ENCODE results near the gene RPL22.
A peak's percentile ranks its signal among the peaks of the same experiment; 100 is the strongest.

RPL22 gene

GRCh38 chr1:6205849-6206519 lies 6.6 kb upstream of the RPL22 start, which contains the start of gene RNF207:
Gene RNF207, plus strand, starts transcription at chr1:6206119. Its CDS starts 417 bp downstream, at chr1:6206536.
- peaks cover 35% of the 10 kb centered on the region for H3K4me1 ChIP-seq (ENCODE audit: control insufficient read depth, insufficient read depth, low read depth, low read length)
- H3K23ac ChIP-seq (ENCODE audit: low read length in 2 of 2): no peak within 1 kb of the TSS
- no peak within 1 kb of the TSS for H2AK5ac ChIP-seq (ENCODE audit: low read length, severe bottlenecking)
- H3K27ac ChIP-seq (ENCODE audit: low read length, poor library complexity, severe bottlenecking): no peak within 1 kb of the TSS
- no peak within 1 kb of the TSS for H2AFZ ChIP-seq (ENCODE audit: low read depth, low read length)
- peak within 1 kb of the TSS; percentile 37 for H3K4me2 ChIP-seq (ENCODE audit: low read length, poor library complexity, severe bottlenecking)
- DNase-seq: peak; percentile 53
- peaks cover 0 to 20% of the 10 kb centered on the region in 2 experiments for H3K36me3 ChIP-seq (ENCODE audit: control insufficient read depth in 1 of 2, insufficient read depth in 2 of 2, low read depth in 1 of 2, low read length in 2 of 2)
- H3K4me3 ChIP-seq (ENCODE audit: insufficient read depth in 1 of 2, low read depth in 1 of 2, low read length in 2 of 2): peak within 1 kb of the TSS; percentile 43 to 72
- H3K14ac ChIP-seq (ENCODE audit: low read length in 2 of 2): no peak within 1 kb of the TSS
- peak within 1 kb of the TSS; percentile 1 to 24 for H2BK12ac ChIP-seq (ENCODE audit: low read length in 2 of 2)
- H3K4ac ChIP-seq (ENCODE audit: low read depth in 1 of 2, low read length in 2 of 2): peak within 1 kb of the TSS in 1 of 2 experiments; percentile 41
- no peaks in the 10 kb centered on the region for H3K9me3 ChIP-seq (ENCODE audit: control insufficient read depth, low read length)
- no peak within 1 kb of the TSS for H2BK5ac ChIP-seq (ENCODE audit: low read depth, low read length, poor library complexity, severe bottlenecking)
- H2BK15ac ChIP-seq (ENCODE audit: low read depth, poor library complexity, severe bottlenecking): peak within 1 kb of the TSS; percentile 77
- peak within 1 kb of the TSS; percentile 46 to 79 for H3K18ac ChIP-seq (ENCODE audit: low read depth in 1 of 2, low read length in 2 of 2)
- H3K79me1 ChIP-seq (replicated peaks; ENCODE audit: low read length, poor library complexity, severe bottlenecking): no peaks in the 10 kb centered on the region
- peak within 1 kb of the TSS; percentile 48 for H4K91ac ChIP-seq (ENCODE audit: low read length)
- 11% methylated on average over 45 of the region's 66 CpGs for WGBS
- H3K9ac ChIP-seq (ENCODE audit: low read length): peak within 1 kb of the TSS; percentile 83
- H3K27me3 ChIP-seq (ENCODE audit: control insufficient read depth in 1 of 2, insufficient read depth in 1 of 2, low read length in 2 of 2): peaks cover 0 to 19% of the 10 kb centered on the region in 2 experiments
- peak within 1 kb of the TSS; percentile 82 for H4K8ac ChIP-seq (ENCODE audit: low read length)
- no peak within 1 kb of the TSS for H2BK120ac ChIP-seq (ENCODE audit: low read depth, low read length)

DNA sequence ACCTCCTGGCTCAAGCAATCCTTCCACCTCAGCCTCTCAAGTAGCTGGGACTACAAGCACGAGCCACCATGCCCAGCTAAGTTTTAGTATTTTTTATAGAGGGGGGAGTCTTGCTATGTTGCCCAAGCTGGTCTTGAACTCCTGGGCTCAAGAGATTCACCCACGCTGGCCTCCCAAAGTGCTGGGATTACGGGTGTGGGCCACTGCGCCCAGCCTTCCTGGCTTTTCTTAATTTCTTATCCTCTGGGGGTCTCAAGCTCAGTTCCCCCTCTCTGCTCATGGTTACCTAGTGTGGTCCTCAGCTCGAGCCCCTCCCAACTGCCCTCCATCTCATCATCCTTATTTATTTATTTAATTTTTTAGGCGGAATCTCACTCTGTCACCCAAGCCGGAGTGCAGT lies 2.9 kb upstream of the RPL22 start:
- Histone ChIP-seq H3K27ac (ENCODE audit: low read length, poor library complexity, severe bottlenecking) (no peak overlapping the region), H3K4me1 (ENCODE audit: control insufficient read depth, insufficient read depth, low read depth, low read length) (peaks cover 29% of the 10 kb centered on the region), H3K4me2 (ENCODE audit: low read length, poor library complexity, severe bottlenecking) (no peak overlapping the region), H2AK5ac (ENCODE audit: low read length, severe bottlenecking) (no peak overlapping the region), H4K8ac (ENCODE audit: low read length) (no peak overlapping the region), H4K91ac (ENCODE audit: low read length) (no peak overlapping the region), H3K27me3 (ENCODE audit: control insufficient read depth in 1 of 2, insufficient read depth in 1 of 2, low read length in 2 of 2) (peaks cover 0 to 7% of the 10 kb centered on the region in 2 experiments), H3K23ac (ENCODE audit: low read length in 2 of 2) (no peak overlapping the region), H2BK120ac (ENCODE audit: low read depth, low read length) (no peak overlapping the region), H3K18ac (ENCODE audit: low read depth in 1 of 2, low read length in 2 of 2) (no peak overlapping the region), H3K4ac (ENCODE audit: low read depth in 1 of 2, low read length in 2 of 2) (no peak overlapping the region), H3K79me1 (replicated peaks; ENCODE audit: low read length, poor library complexity, severe bottlenecking) (no peaks in the 10 kb centered on the region), H2BK5ac (ENCODE audit: low read depth, low read length, poor library complexity, severe bottlenecking) (no peak overlapping the region), H3K9ac (ENCODE audit: low read length) (no peak overlapping the region), H3K36me3 (ENCODE audit: control insufficient read depth in 1 of 2, insufficient read depth in 2 of 2, low read depth in 1 of 2, low read length in 2 of 2) (peaks cover 3 to 7% of the 10 kb centered on the region in 2 experiments), H2BK15ac (ENCODE audit: low read depth, poor library complexity, severe bottlenecking) (no peak overlapping the region), H2BK12ac (ENCODE audit: low read length in 2 of 2) (no peak overlapping the region), H3K14ac (ENCODE audit: low read length in 2 of 2) (no peak overlapping the region), H3K4me3 (ENCODE audit: insufficient read depth in 1 of 2, low read depth in 1 of 2, low read length in 2 of 2) (no peak overlapping the region), H3K9me3 (ENCODE audit: control insufficient read depth, low read length) (no peaks in the 10 kb centered on the region), H2AFZ (ENCODE audit: low read depth, low read length) (no peak overlapping the region)
- no peak for DNase-seq
- 87% methylated on average over 6 of the region's 7 CpGs for WGBS

DNA sequence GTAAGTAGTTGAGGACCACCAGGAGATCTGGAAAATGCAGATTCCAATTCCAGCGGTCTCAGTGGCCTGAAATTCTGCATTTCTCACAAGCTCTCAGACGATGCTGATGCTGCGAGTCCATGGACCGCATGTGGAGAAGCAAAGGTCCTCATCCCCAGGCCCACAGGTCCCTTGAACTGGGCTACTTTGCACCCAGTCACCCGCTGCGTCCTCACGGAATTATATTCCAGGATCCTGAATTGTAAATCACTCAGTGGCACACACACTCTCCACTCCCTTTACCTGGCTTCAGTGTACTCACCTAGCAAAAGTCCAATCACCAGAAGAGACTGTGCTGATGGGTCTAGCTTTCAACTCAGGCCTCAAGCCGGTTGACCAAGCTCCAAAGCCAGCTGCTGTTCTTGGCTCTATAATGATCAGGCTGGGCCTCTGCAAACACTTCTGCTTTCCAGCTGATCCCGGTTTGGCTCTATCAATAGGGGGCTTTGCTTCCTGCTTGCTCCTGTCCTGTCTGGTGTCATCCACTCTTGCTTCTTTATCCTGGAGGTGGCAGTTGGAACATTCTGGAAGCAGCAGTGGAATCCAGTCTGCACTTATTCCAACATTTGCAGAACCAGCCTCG lies 904 bp upstream of the RPL22 start:
- no peak for DNase-seq
- peak overlapping the region; percentile 15 to 95 for H3K4me3 ChIP-seq (ENCODE audit: insufficient read depth in 1 of 2, low read depth in 1 of 2, low read length in 2 of 2)
- H3K4me1 ChIP-seq (ENCODE audit: control insufficient read depth, insufficient read depth, low read depth, low read length): peaks cover 15% of the 10 kb centered on the region
- H2BK5ac ChIP-seq (ENCODE audit: low read depth, low read length, poor library complexity, severe bottlenecking): peak overlapping the region; percentile 37
- peak overlapping the region; percentile 98 for H3K9ac ChIP-seq (ENCODE audit: low read length)
- H2BK12ac ChIP-seq (ENCODE audit: low read length in 2 of 2): peak overlapping the region in 1 of 2 experiments; percentile 47
- H2AK5ac ChIP-seq (ENCODE audit: low read length, severe bottlenecking): peak overlapping the region; percentile 13
- peaks cover 10 to 17% of the 10 kb centered on the region in 2 experiments for H3K36me3 ChIP-seq (ENCODE audit: control insufficient read depth in 1 of 2, insufficient read depth in 2 of 2, low read depth in 1 of 2, low read length in 2 of 2)
- H2AFZ ChIP-seq (ENCODE audit: low read depth, low read length): peak overlapping the region; percentile 85
- no peak overlapping the region for H3K14ac ChIP-seq (ENCODE audit: low read length in 2 of 2)
- H4K8ac ChIP-seq (ENCODE audit: low read length): peak overlapping the region; percentile 86
- H3K4me2 ChIP-seq (ENCODE audit: low read length, poor library complexity, severe bottlenecking): peak overlapping the region; percentile 70
- peak overlapping the region; percentile 65 for H3K27ac ChIP-seq (ENCODE audit: low read length, poor library complexity, severe bottlenecking)
- WGBS: 74% methylated on average over 10 of the region's 10 CpGs
- peak overlapping the region; percentile 81 for H4K91ac ChIP-seq (ENCODE audit: low read length)
- H3K23ac ChIP-seq (ENCODE audit: low read length in 2 of 2): no peak overlapping the region
- no peaks in the 10 kb centered on the region for H3K27me3 ChIP-seq (ENCODE audit: control insufficient read depth in 1 of 2, insufficient read depth in 1 of 2, low read length in 2 of 2)
- H3K79me1 ChIP-seq (replicated peaks; ENCODE audit: low read length, poor library complexity, severe bottlenecking): peaks cover 2% of the 10 kb centered on the region
- H2BK120ac ChIP-seq (ENCODE audit: low read depth, low read length): peak overlapping the region; percentile 45
- no peak overlapping the region for H2BK15ac ChIP-seq (ENCODE audit: low read depth, poor library complexity, severe bottlenecking)
- peak overlapping the region; percentile 93 to 96 for H3K4ac ChIP-seq (ENCODE audit: low read depth in 1 of 2, low read length in 2 of 2)
- H3K18ac ChIP-seq (ENCODE audit: low read depth in 1 of 2, low read length in 2 of 2): peak overlapping the region; percentile 67 to 82
- H3K9me3 ChIP-seq (ENCODE audit: control insufficient read depth, low read length): no peaks in the 10 kb centered on the region

DNA sequence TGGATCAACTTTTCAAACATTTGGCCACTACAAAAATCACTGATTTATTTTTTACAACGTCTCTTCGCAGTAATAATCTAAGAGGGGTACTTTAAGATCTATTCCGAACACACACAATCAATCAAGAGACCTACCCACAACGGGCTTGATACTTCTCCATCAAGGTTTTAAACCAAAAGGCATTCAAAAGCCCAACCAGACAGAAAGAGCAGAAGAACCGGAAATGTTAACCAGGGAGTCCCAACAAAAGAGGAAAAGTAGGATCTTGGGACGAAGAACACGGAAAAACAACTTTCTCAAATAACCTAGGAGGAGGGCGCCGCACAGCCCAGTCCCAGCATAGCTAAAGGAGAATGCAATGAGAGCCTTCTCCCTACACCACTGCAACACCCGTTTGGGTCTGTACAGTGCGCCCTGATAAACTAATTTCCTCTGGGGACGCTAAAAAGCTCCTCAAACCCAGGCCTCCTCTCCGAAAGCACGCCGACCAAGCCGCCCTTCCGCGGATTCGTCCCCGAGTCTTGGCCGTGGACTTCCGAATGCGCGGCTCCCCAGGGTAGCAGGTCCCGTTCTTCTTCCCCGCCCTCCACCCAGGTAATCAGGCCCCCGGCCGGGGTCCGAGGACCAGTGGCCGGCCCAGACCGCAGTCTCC lies 623 bp downstream of the RPL22 start:
- peaks cover 6% of the 10 kb centered on the region for H3K79me1 ChIP-seq (replicated peaks; ENCODE audit: low read length, poor library complexity, severe bottlenecking)
- peak overlapping the region; percentile 76 to 97 for H3K14ac ChIP-seq (ENCODE audit: low read length in 2 of 2)
- peak overlapping the region; percentile 90 for H4K91ac ChIP-seq (ENCODE audit: low read length)
- H3K23ac ChIP-seq (ENCODE audit: low read length in 2 of 2): no peak overlapping the region
- DNase-seq: peak; percentile 44
- H3K9me3 ChIP-seq (ENCODE audit: control insufficient read depth, low read length): no peaks in the 10 kb centered on the region
- H4K8ac ChIP-seq (ENCODE audit: low read length): peak overlapping the region; percentile 92
- peak overlapping the region; percentile 92 for H2AFZ ChIP-seq (ENCODE audit: low read depth, low read length)
- peak overlapping the region; percentile 60 for H3K4me2 ChIP-seq (ENCODE audit: low read length, poor library complexity, severe bottlenecking)
- H2BK12ac ChIP-seq (ENCODE audit: low read length in 2 of 2): no peak overlapping the region
- H3K4me3 ChIP-seq (ENCODE audit: insufficient read depth in 1 of 2, low read depth in 1 of 2, low read length in 2 of 2): peak overlapping the region; percentile 95 to 99
- H2BK15ac ChIP-seq (ENCODE audit: low read depth, poor library complexity, severe bottlenecking): peak overlapping the region; percentile 77
- H3K9ac ChIP-seq (ENCODE audit: low read length): peak overlapping the region; percentile 98
- peak overlapping the region; percentile 39 to 56 for H3K4ac ChIP-seq (ENCODE audit: low read depth in 1 of 2, low read length in 2 of 2)
- H2AK5ac ChIP-seq (ENCODE audit: low read length, severe bottlenecking): peak overlapping the region; percentile 21
- peaks cover 11% of the 10 kb centered on the region for H3K4me1 ChIP-seq (ENCODE audit: control insufficient read depth, insufficient read depth, low read depth, low read length)
- H2BK5ac ChIP-seq (ENCODE audit: low read depth, low read length, poor library complexity, severe bottlenecking): peak overlapping the region; percentile 66
- H3K18ac ChIP-seq (ENCODE audit: low read depth in 1 of 2, low read length in 2 of 2): peak overlapping the region; percentile 95 to 98
- WGBS: 1% methylated on average over 30 of the region's 31 CpGs
- H3K27me3 ChIP-seq (ENCODE audit: control insufficient read depth in 1 of 2, insufficient read depth in 1 of 2, low read length in 2 of 2): no peaks in the 10 kb centered on the region
- peak overlapping the region; percentile 58 for H3K27ac ChIP-seq (ENCODE audit: low read length, poor library complexity, severe bottlenecking)
- H2BK120ac ChIP-seq (ENCODE audit: low read depth, low read length): peak overlapping the region; percentile 39
- peaks cover 22 to 29% of the 10 kb centered on the region in 2 experiments for H3K36me3 ChIP-seq (ENCODE audit: control insufficient read depth in 1 of 2, insufficient read depth in 2 of 2, low read depth in 1 of 2, low read length in 2 of 2)

Data from mesenchymal stem cell (in vitro differentiated cells and primary cell).